ENCODE data around the gene LPCAT2. TPM values are rescaled to one million over a fixed set of nuclear protein-coding genes. Genes with fewer than 3 reads are reported as not detected.

LPCAT2 gene
- total and polyA plus RNA-seq, 2 donors (not counting 1 experiment from before 2014, with no cell fraction given), result 10.2 to 17.8 TPM

GRCh38 chr16:55622272-55622671, 113.4 kb downstream of the LPCAT2 start:
- Histone ChIP-seq H3K4me2 (ENCODE audit: extremely low read depth, insufficient read depth, low read length) (no peak overlapping the region), H3K4me3 (replicated peaks in 1 of 4; ENCODE audit: control extremely low read depth in 1 of 4, insufficient read depth in 1 of 4, low read depth in 3 of 4, low read length in 4 of 4) (no peak overlapping the region), H3K4me1 (ENCODE audit: control insufficient read depth, extremely low read depth, insufficient read depth, low read length) (no peaks in the 10 kb centered on the region), H3K27ac (ENCODE audit: insufficient read depth, low read length) (no peak overlapping the region), H2AFZ (ENCODE audit: low read length) (no peak overlapping the region), H4K20me1 (ENCODE audit: control insufficient read depth, extremely low read depth, insufficient read depth, low read length) (no peaks in the 10 kb centered on the region), H3K79me2 (ENCODE audit: control insufficient read depth, insufficient read depth, low read length) (no peaks in the 10 kb centered on the region), H3K36me3 (ENCODE audit: control insufficient read depth, insufficient read depth, low read length) (no peaks in the 10 kb centered on the region), H3K9me3 (ENCODE audit: control insufficient read depth, insufficient read depth, low read depth, low read length) (no peaks in the 10 kb centered on the region), H3K9ac (ENCODE audit: insufficient read depth, low read length) (no peak overlapping the region), H3K27me3 (ENCODE audit: control insufficient read depth, insufficient read depth, low read length) (no peaks in the 10 kb centered on the region)
- TF ChIP-seq EZH2 (IDR thresholded peaks at IDR 0.05; ENCODE audit: low read length, missing control alignments) (no peak), CTCF (conservative IDR thresholded peaks at IDR 0.05 in 1 of 2, IDR thresholded peaks at IDR 0.05 in 1 of 2; ENCODE audit: low read depth in 1 of 2, low read length in 2 of 2) (no peak)
- no peak for DNase-seq (ENCODE audit: low read depth in 2 of 2)

GRCh38 chr16:55622930-55623561, 114.2 kb downstream of the LPCAT2 start:
- no peaks in the 10 kb centered on the region for H3K79me2 ChIP-seq (ENCODE audit: control insufficient read depth, insufficient read depth, low read length)
- no peaks in the 10 kb centered on the region for H3K36me3 ChIP-seq (ENCODE audit: control insufficient read depth, insufficient read depth, low read length)
- no peak overlapping the region for H3K4me2 ChIP-seq (ENCODE audit: extremely low read depth, insufficient read depth, low read length)
- H3K4me3 ChIP-seq (replicated peaks in 1 of 4; ENCODE audit: control extremely low read depth in 1 of 4, insufficient read depth in 1 of 4, low read depth in 3 of 4, low read length in 4 of 4), result no peak overlapping the region
- H4K20me1 ChIP-seq (ENCODE audit: control insufficient read depth, extremely low read depth, insufficient read depth, low read length), result no peaks in the 10 kb centered on the region
- no peak overlapping the region for H3K9ac ChIP-seq (ENCODE audit: insufficient read depth, low read length)
- H3K9me3 ChIP-seq (ENCODE audit: control insufficient read depth, insufficient read depth, low read depth, low read length), result no peaks in the 10 kb centered on the region
- H3K4me1 ChIP-seq (ENCODE audit: control insufficient read depth, extremely low read depth, insufficient read depth, low read length), result no peaks in the 10 kb centered on the region
- H3K27ac ChIP-seq (ENCODE audit: insufficient read depth, low read length), result no peak overlapping the region
- TF ChIP-seq EZH2 (IDR thresholded peaks at IDR 0.05; ENCODE audit: low read length, missing control alignments) (no peak), CTCF (conservative IDR thresholded peaks at IDR 0.05 in 1 of 2, IDR thresholded peaks at IDR 0.05 in 1 of 2; ENCODE audit: low read depth in 1 of 2, low read length in 2 of 2) (no peak)
- no peaks in the 10 kb centered on the region for H3K27me3 ChIP-seq (ENCODE audit: control insufficient read depth, insufficient read depth, low read length)
- no peak for DNase-seq (ENCODE audit: low read depth in 2 of 2)
- no peak overlapping the region for H2AFZ ChIP-seq (ENCODE audit: low read length)

GRCh38 chr16:55623640-55624039, 114.8 kb downstream of the LPCAT2 start:
- H3K4me1 ChIP-seq (ENCODE audit: control insufficient read depth, extremely low read depth, insufficient read depth, low read length), result no peaks in the 10 kb centered on the region
- no peaks in the 10 kb centered on the region for H3K27me3 ChIP-seq (ENCODE audit: control insufficient read depth, insufficient read depth, low read length)
- no peak for DNase-seq (ENCODE audit: low read depth in 2 of 2)
- H3K9ac ChIP-seq (ENCODE audit: insufficient read depth, low read length), result no peak overlapping the region
- H3K4me3 ChIP-seq (replicated peaks in 1 of 4; ENCODE audit: control extremely low read depth in 1 of 4, insufficient read depth in 1 of 4, low read depth in 3 of 4, low read length in 4 of 4), result no peak overlapping the region
- no peaks in the 10 kb centered on the region for H4K20me1 ChIP-seq (ENCODE audit: control insufficient read depth, extremely low read depth, insufficient read depth, low read length)
- no peaks in the 10 kb centered on the region for H3K79me2 ChIP-seq (ENCODE audit: control insufficient read depth, insufficient read depth, low read length)
- H3K4me2 ChIP-seq (ENCODE audit: extremely low read depth, insufficient read depth, low read length), result no peak overlapping the region
- H2AFZ ChIP-seq (ENCODE audit: low read length), result no peak overlapping the region
- no peaks in the 10 kb centered on the region for H3K36me3 ChIP-seq (ENCODE audit: control insufficient read depth, insufficient read depth, low read length)
- no peaks in the 10 kb centered on the region for H3K9me3 ChIP-seq (ENCODE audit: control insufficient read depth, insufficient read depth, low read depth, low read length)
- H3K27ac ChIP-seq (ENCODE audit: insufficient read depth, low read length), result no peak overlapping the region
- TF ChIP-seq CTCF (conservative IDR thresholded peaks at IDR 0.05 in 1 of 2, IDR thresholded peaks at IDR 0.05 in 1 of 2; ENCODE audit: low read depth in 1 of 2, low read length in 2 of 2), result no peak
- no peak for TF ChIP-seq EZH2 (IDR thresholded peaks at IDR 0.05; ENCODE audit: low read length, missing control alignments)

Data from fibroblast of lung (primary cell).